ENCODE measurements around the gene PDZD2.

PDZD2 gene

DNA sequence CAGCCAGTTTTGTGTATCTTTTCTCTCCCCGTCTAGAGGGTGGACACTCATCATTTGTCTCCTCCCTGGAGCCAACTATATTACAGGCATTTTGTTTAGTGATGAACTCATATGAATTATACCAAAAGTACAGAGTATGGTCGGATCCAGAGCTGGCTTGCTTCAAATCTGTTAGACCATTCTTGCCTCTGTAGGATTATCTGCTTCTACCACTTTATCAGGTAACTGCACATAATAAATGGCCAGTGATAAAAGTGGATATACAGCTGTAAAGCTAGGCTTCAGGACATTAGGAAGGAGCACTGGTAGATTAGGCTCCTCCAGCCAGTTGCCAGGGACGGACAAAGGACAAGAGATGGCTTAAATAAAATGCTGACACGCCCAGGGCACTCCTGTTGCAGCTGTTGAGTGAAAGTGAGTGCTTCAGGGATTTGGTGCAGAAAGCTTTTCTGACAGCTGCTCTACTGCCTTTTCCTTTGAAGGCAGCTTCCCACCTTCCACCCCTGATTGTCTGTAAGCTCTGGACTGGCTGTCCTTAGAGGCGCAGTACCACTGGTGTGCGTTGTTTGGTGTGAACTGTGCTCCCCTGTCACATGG lies 259.2 kb downstream of the PDZD2 start:
- H3K9me3 ChIP-seq (ENCODE audit: control insufficient read depth, low read length) = no peaks in the 10 kb centered on the region
- H3K27me3 ChIP-seq (ENCODE audit: control insufficient read depth, insufficient read depth, low read length, poor library complexity, severe bottlenecking) = no peaks in the 10 kb centered on the region
- no peaks in the 10 kb centered on the region for H3K36me3 ChIP-seq (ENCODE audit: control insufficient read depth, insufficient read depth, low read length)
- H3K27ac ChIP-seq (ENCODE audit: insufficient read depth, low read depth, low read length, poor library complexity, severe bottlenecking) = no peak overlapping the region
- peaks cover 3% of the 10 kb centered on the region for H3K4me1 ChIP-seq (ENCODE audit: control insufficient read depth, insufficient read depth, low read length)
- WGBS, 2 experiments = 77 to 84% methylated on average over 5 to 6 of the region's 6 CpGs
- no peak overlapping the region for H3K4me3 ChIP-seq (ENCODE audit: insufficient read depth, low read depth, low read length)

- WGBS, 2 experiments = 90 to 91% methylated on average over 5 of the region's 5 CpGs
- H3K4me3 ChIP-seq (ENCODE audit: insufficient read depth, low read depth, low read length) = no peak overlapping the region
- no peak overlapping the region for H3K27ac ChIP-seq (ENCODE audit: insufficient read depth, low read depth, low read length, poor library complexity, severe bottlenecking)
- H3K36me3 ChIP-seq (ENCODE audit: control insufficient read depth, insufficient read depth, low read length) = no peaks in the 10 kb centered on the region
- no peaks in the 10 kb centered on the region for H3K9me3 ChIP-seq (ENCODE audit: control insufficient read depth, low read length)
- H3K4me1 ChIP-seq (ENCODE audit: control insufficient read depth, insufficient read depth, low read length) = no peaks in the 10 kb centered on the region
- no peaks in the 10 kb centered on the region for H3K27me3 ChIP-seq (ENCODE audit: control insufficient read depth, insufficient read depth, low read length, poor library complexity, severe bottlenecking)
Observed at GRCh38 chr5:31900296-31900865, 261.4 kb downstream of the PDZD2 start.

GRCh38 chr5:31901807-31902530 lies 263.0 kb downstream of the PDZD2 start:
- Histone ChIP-seq H3K27me3 (ENCODE audit: control insufficient read depth, insufficient read depth, low read length, poor library complexity, severe bottlenecking) (no peaks in the 10 kb centered on the region), H3K4me3 (ENCODE audit: insufficient read depth, low read depth, low read length) (no peak overlapping the region), H3K9me3 (ENCODE audit: control insufficient read depth, low read length) (no peaks in the 10 kb centered on the region), H3K4me1 (ENCODE audit: control insufficient read depth, insufficient read depth, low read length) (no peaks in the 10 kb centered on the region), H3K36me3 (ENCODE audit: control insufficient read depth, insufficient read depth, low read length) (no peaks in the 10 kb centered on the region), H3K27ac (ENCODE audit: insufficient read depth, low read depth, low read length, poor library complexity, severe bottlenecking) (no peak overlapping the region)
- WGBS, 2 experiments = 83 to 84% methylated on average over 7 to 8 of the region's 8 CpGs

DNA sequence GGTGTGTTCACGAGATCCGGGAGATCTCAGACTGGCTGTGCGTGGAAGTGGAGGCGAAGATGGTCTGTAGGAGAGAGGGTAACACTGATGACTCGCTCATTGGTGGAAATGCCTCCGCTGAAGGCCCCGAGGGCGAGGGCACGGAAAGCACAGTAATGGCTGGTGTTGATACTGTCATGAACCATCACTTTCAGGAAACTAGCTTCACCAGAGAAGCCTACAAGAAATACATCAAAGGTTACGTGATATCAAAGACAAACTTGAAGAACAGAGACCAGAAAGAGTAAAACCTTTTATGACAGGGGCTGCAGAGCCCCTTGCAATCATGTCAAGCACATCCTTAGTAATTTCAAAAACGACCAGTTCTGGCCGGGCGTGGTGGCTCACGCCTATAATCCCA lies 269.5 kb downstream of the PDZD2 start:
- Histone ChIP-seq H3K4me3 (ENCODE audit: insufficient read depth, low read depth, low read length) (no peak overlapping the region), H3K9me3 (ENCODE audit: control insufficient read depth, low read length) (no peaks in the 10 kb centered on the region), H3K27ac (ENCODE audit: insufficient read depth, low read depth, low read length, poor library complexity, severe bottlenecking) (no peak overlapping the region), H3K36me3 (ENCODE audit: control insufficient read depth, insufficient read depth, low read length) (no peaks in the 10 kb centered on the region), H3K27me3 (ENCODE audit: control insufficient read depth, insufficient read depth, low read length, poor library complexity, severe bottlenecking) (no peaks in the 10 kb centered on the region), H3K4me1 (ENCODE audit: control insufficient read depth, insufficient read depth, low read length) (no peaks in the 10 kb centered on the region)
- 97 to 98% methylated on average over 14 of the region's 14 CpGs for WGBS, 2 experiments

- no peaks in the 10 kb centered on the region for H3K27me3 ChIP-seq (ENCODE audit: control insufficient read depth, insufficient read depth, low read length, poor library complexity, severe bottlenecking)
- WGBS, 2 experiments = 96 to 100% methylated on average over 2 to 3 of the region's 3 CpGs
- H3K4me3 ChIP-seq (ENCODE audit: insufficient read depth, low read depth, low read length) = no peak overlapping the region
- no peak overlapping the region for H3K27ac ChIP-seq (ENCODE audit: insufficient read depth, low read depth, low read length, poor library complexity, severe bottlenecking)
- H3K9me3 ChIP-seq (ENCODE audit: control insufficient read depth, low read length) = no peaks in the 10 kb centered on the region
- H3K4me1 ChIP-seq (ENCODE audit: control insufficient read depth, insufficient read depth, low read length) = peaks cover 6% of the 10 kb centered on the region
- H3K36me3 ChIP-seq (ENCODE audit: control insufficient read depth, insufficient read depth, low read length) = no peaks in the 10 kb centered on the region
Observed at GRCh38 chr5:31909073-31909472, 270.1 kb downstream of the PDZD2 start.

- Histone ChIP-seq H3K4me3 (ENCODE audit: insufficient read depth, low read depth, low read length) (no peak overlapping the region), H3K4me1 (ENCODE audit: control insufficient read depth, insufficient read depth, low read length) (peaks cover 7% of the 10 kb centered on the region), H3K27me3 (ENCODE audit: control insufficient read depth, insufficient read depth, low read length, poor library complexity, severe bottlenecking) (no peaks in the 10 kb centered on the region), H3K27ac (ENCODE audit: insufficient read depth, low read depth, low read length, poor library complexity, severe bottlenecking) (no peak overlapping the region), H3K9me3 (ENCODE audit: control insufficient read depth, low read length) (no peaks in the 10 kb centered on the region), H3K36me3 (ENCODE audit: control insufficient read depth, insufficient read depth, low read length) (no peaks in the 10 kb centered on the region)
- WGBS, 2 experiments = 86 to 91% methylated on average over 15 of the region's 15 CpGs
Observed at GRCh38 chr5:31911291-31912265, 272.6 kb downstream of the PDZD2 start.

DNA sequence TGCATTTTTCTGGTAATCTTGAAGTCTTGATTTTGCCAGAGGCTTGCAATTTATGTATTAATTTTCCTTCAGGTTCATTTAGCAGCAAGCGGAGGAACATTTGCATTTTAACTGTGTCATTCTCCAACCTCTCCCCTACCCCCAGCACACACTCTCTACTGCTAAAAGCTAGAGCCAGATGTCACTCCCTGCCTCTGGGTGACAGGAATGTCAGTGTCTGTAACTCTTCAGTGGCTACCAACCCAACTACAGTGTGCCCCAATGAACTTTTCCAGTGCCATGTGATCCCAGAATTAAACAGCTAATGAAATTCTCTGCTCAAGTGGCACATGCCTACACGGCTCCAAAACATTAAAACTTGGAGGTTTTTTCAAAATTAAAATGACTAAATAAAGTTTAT lies 274.9 kb downstream of the PDZD2 start:
- Histone ChIP-seq H3K27ac (ENCODE audit: insufficient read depth, low read depth, low read length, poor library complexity, severe bottlenecking) (no peak overlapping the region), H3K4me1 (ENCODE audit: control insufficient read depth, insufficient read depth, low read length) (peaks cover 7% of the 10 kb centered on the region), H3K27me3 (ENCODE audit: control insufficient read depth, insufficient read depth, low read length, poor library complexity, severe bottlenecking) (no peaks in the 10 kb centered on the region), H3K36me3 (ENCODE audit: control insufficient read depth, insufficient read depth, low read length) (no peaks in the 10 kb centered on the region), H3K4me3 (ENCODE audit: insufficient read depth, low read depth, low read length) (no peak overlapping the region), H3K9me3 (ENCODE audit: control insufficient read depth, low read length) (no peaks in the 10 kb centered on the region)
- WGBS, 2 experiments = 89 to 91% methylated on average over 2 of the region's 2 CpGs

- 94 to 95% methylated on average over 8 of the region's 8 CpGs for WGBS, 2 experiments
Observed at GRCh38 chr5:31916327-31916726, 277.4 kb downstream of the PDZD2 start.

GRCh38 chr5:31918739-31919138 lies 279.8 kb downstream of the PDZD2 start:
- Histone ChIP-seq H3K9me3 (ENCODE audit: control insufficient read depth, low read length) (no peaks in the 10 kb centered on the region), H3K4me1 (ENCODE audit: control insufficient read depth, insufficient read depth, low read length) (peaks cover 4% of the 10 kb centered on the region), H3K4me3 (ENCODE audit: insufficient read depth, low read depth, low read length) (no peak overlapping the region), H3K27me3 (ENCODE audit: control insufficient read depth, insufficient read depth, low read length, poor library complexity, severe bottlenecking) (no peaks in the 10 kb centered on the region), H3K36me3 (ENCODE audit: control insufficient read depth, insufficient read depth, low read length) (no peaks in the 10 kb centered on the region), H3K27ac (ENCODE audit: insufficient read depth, low read depth, low read length, poor library complexity, severe bottlenecking) (no peak overlapping the region)
- WGBS, 2 experiments = 86 to 92% methylated on average over 3 of the region's 3 CpGs

More at GRCh38 chr5:31916327-31916726, 277.4 kb downstream of the PDZD2 start:
- H3K4me1 ChIP-seq (ENCODE audit: control insufficient read depth, insufficient read depth, low read length) = peaks cover 7% of the 10 kb centered on the region
- no peaks in the 10 kb centered on the region for H3K9me3 ChIP-seq (ENCODE audit: control insufficient read depth, low read length)
- H3K4me3 ChIP-seq (ENCODE audit: insufficient read depth, low read depth, low read length) = no peak overlapping the region
- no peak overlapping the region for H3K27ac ChIP-seq (ENCODE audit: insufficient read depth, low read depth, low read length, poor library complexity, severe bottlenecking)
- H3K27me3 ChIP-seq (ENCODE audit: control insufficient read depth, insufficient read depth, low read length, poor library complexity, severe bottlenecking) = no peaks in the 10 kb centered on the region
- no peaks in the 10 kb centered on the region for H3K36me3 ChIP-seq (ENCODE audit: control insufficient read depth, insufficient read depth, low read length)
